ENCODE measurements around the gene SARDH.

- TF ChIP-seq, protein P1, sequence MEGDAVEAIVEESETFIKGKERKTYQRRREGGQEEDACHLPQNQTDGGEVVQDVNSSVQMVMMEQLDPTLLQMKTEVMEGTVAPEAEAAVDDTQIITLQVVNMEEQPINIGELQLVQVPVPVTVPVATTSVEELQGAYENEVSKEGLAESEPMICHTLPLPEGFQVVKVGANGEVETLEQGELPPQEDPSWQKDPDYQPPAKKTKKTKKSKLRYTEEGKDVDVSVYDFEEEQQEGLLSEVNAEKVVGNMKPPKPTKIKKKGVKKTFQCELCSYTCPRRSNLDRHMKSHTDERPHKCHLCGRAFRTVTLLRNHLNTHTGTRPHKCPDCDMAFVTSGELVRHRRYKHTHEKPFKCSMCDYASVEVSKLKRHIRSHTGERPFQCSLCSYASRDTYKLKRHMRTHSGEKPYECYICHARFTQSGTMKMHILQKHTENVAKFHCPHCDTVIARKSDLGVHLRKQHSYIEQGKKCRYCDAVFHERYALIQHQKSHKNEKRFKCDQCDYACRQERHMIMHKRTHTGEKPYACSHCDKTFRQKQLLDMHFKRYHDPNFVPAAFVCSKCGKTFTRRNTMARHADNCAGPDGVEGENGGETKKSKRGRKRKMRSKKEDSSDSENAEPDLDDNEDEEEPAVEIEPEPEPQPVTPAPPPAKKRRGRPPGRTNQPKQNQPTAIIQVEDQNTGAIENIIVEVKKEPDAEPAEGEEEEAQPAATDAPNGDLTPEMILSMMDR (IDR thresholded peaks at IDR 0.05; ENCODE audit: low read depth, low read length, poor library complexity, severe bottlenecking), result no peak
- TF ChIP-seq EZH2phosphoT487 (IDR thresholded peaks at IDR 0.05; ENCODE audit: borderline replicate concordance, low read length), result no peak
These were observed 34.4 kb downstream of the SARDH start for GRCh38 chr9:133703591-133704399.
